Panc1 (cell line): Measurements from ENCODE around the gene ABCB6.

Source experiments
- POLR2AphosphoS5 ChIP-seq: IDR thresholded peaks from 2 replicates; pipeline ENCODE4 v1.6.1; 2012; ENCODE audit warnings: mild to moderate bottlenecking, low read depth, low read length, moderate library complexity
- TCF7L2 ChIP-seq: IDR thresholded peaks from 2 replicates; pipeline ENCODE4 v1.6.1; 2011; ENCODE audit warnings: mild to moderate bottlenecking, low read depth, low read length, inconsistent platforms
- TF ChIP-seq, protein P1 (sequence below): fragments of 450-650 bp; IDR thresholded peaks from 2 replicates; pipeline ENCODE4 v1.5.1; 2017; ENCODE audit warnings: mild to moderate bottlenecking
- TF ChIP-seq, protein P2 (sequence below), 2 experiments: IDR thresholded peaks; 2 replicates each; pipeline ENCODE4 v1.6.1; 2011 to 2012; ENCODE audit warnings: low read depth in 2 of 2, control low read depth in 1 of 2, low read length in 1 of 2, mild to moderate bottlenecking in 1 of 2, moderate library complexity in 1 of 2; ENCODE audit not compliant: insufficient read depth in 1 of 2

GRCh38 chr2:219234331-219234730, 15.6 kb upstream of the ABCB6 start:
- TF ChIP-seq, protein P1, sequence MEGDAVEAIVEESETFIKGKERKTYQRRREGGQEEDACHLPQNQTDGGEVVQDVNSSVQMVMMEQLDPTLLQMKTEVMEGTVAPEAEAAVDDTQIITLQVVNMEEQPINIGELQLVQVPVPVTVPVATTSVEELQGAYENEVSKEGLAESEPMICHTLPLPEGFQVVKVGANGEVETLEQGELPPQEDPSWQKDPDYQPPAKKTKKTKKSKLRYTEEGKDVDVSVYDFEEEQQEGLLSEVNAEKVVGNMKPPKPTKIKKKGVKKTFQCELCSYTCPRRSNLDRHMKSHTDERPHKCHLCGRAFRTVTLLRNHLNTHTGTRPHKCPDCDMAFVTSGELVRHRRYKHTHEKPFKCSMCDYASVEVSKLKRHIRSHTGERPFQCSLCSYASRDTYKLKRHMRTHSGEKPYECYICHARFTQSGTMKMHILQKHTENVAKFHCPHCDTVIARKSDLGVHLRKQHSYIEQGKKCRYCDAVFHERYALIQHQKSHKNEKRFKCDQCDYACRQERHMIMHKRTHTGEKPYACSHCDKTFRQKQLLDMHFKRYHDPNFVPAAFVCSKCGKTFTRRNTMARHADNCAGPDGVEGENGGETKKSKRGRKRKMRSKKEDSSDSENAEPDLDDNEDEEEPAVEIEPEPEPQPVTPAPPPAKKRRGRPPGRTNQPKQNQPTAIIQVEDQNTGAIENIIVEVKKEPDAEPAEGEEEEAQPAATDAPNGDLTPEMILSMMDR = no peak
- TF ChIP-seq POLR2AphosphoS5 (no peak), TCF7L2 (no peak)
- TF ChIP-seq, protein P2, sequence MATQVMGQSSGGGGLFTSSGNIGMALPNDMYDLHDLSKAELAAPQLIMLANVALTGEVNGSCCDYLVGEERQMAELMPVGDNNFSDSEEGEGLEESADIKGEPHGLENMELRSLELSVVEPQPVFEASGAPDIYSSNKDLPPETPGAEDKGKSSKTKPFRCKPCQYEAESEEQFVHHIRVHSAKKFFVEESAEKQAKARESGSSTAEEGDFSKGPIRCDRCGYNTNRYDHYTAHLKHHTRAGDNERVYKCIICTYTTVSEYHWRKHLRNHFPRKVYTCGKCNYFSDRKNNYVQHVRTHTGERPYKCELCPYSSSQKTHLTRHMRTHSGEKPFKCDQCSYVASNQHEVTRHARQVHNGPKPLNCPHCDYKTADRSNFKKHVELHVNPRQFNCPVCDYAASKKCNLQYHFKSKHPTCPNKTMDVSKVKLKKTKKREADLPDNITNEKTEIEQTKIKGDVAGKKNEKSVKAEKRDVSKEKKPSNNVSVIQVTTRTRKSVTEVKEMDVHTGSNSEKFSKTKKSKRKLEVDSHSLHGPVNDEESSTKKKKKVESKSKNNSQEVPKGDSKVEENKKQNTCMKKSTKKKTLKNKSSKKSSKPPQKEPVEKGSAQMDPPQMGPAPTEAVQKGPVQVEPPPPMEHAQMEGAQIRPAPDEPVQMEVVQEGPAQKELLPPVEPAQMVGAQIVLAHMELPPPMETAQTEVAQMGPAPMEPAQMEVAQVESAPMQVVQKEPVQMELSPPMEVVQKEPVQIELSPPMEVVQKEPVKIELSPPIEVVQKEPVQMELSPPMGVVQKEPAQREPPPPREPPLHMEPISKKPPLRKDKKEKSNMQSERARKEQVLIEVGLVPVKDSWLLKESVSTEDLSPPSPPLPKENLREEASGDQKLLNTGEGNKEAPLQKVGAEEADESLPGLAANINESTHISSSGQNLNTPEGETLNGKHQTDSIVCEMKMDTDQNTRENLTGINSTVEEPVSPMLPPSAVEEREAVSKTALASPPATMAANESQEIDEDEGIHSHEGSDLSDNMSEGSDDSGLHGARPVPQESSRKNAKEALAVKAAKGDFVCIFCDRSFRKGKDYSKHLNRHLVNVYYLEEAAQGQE (IDR thresholded peaks at IDR 0.05; ENCODE audit: insufficient read depth in 1 of 2, low read depth in 2 of 2, low read length in 1 of 2) = no peak
